HEK293T (cell line): ENCODE data around the gene ZNF521.

Experiments used
- BHLHE40 ChIP-seq: fragments of 450-650 bp; IDR thresholded peaks from 2 replicates; pipeline ENCODE4 v1.6.1; 2016; ENCODE audit warnings: mild to moderate bottlenecking, moderate library complexity, borderline replicate concordance
- FOXA1 ChIP-seq: fragments of 450-650 bp; IDR thresholded peaks from 2 replicates; pipeline ENCODE4 v1.6.1; 2016; ENCODE audit warnings: mild to moderate bottlenecking
- FOXM1 ChIP-seq: fragments of 450-650 bp; IDR thresholded peaks from 2 replicates; pipeline ENCODE4 v1.6.1; 2017; ENCODE audit warnings: mild to moderate bottlenecking, borderline replicate concordance
- L3MBTL2 ChIP-seq: fragments of 450-650 bp; conservative IDR thresholded peaks from 2 replicates; pipeline ENCODE4 v1.6.1; 2016; ENCODE audit warnings: mild to moderate bottlenecking
- LEF1 ChIP-seq: fragments of 450-650 bp; IDR thresholded peaks from 2 replicates; pipeline ENCODE4 v1.6.1; 2017; ENCODE audit warnings: mild to moderate bottlenecking, borderline replicate concordance
- NFRKB ChIP-seq: fragments of 450-650 bp; IDR thresholded peaks from 2 replicates; pipeline ENCODE4 v1.6.1; 2016; ENCODE audit warnings: mild to moderate bottlenecking, moderate library complexity
- PKNOX1 ChIP-seq: fragments of 450-650 bp; IDR thresholded peaks from 2 replicates; pipeline ENCODE4 v1.6.1; 2016
- SUZ12 ChIP-seq: fragments of 450-650 bp; IDR thresholded peaks from 2 replicates; pipeline ENCODE4 v1.6.1; 2016; ENCODE audit warnings: mild to moderate bottlenecking
- TARDBP ChIP-seq: fragments of 450-650 bp; IDR thresholded peaks from 2 replicates; pipeline ENCODE4 v1.6.1; 2016

- no peak for TF ChIP-seq SUZ12
- no peak for TF ChIP-seq FOXA1
- TF ChIP-seq FOXM1 = no peak
- no peak for TF ChIP-seq TARDBP
- no peak for TF ChIP-seq L3MBTL2
- TF ChIP-seq LEF1 = no peak
- TF ChIP-seq BHLHE40 = no peak
- no peak for TF ChIP-seq NFRKB
- no peak for TF ChIP-seq PKNOX1
Observed at GRCh38 chr18:25192065-25192464, 159.9 kb downstream of the ZNF521 start.
